ENCODE results near the gene RBMS3.

The RBMS3 gene

GRCh38 chr3:29933802-29934490 is 653.1 kb downstream of the RBMS3 start:
- H3K4me1 ChIP-seq (ENCODE audit: control insufficient read depth, insufficient read depth, low read length): peaks cover 2% of the 10 kb centered on the region
- no peak overlapping the region for H3K9ac ChIP-seq (ENCODE audit: low read length)
- H3K27ac ChIP-seq (ENCODE audit: low read depth, low read length): no peak overlapping the region
- H3K36me3 ChIP-seq (ENCODE audit: control insufficient read depth, insufficient read depth, low read length): no peaks in the 10 kb centered on the region
- H3K27me3 ChIP-seq (ENCODE audit: control insufficient read depth, insufficient read depth, low read length): no peaks in the 10 kb centered on the region
- no peak overlapping the region for H3K4me3 ChIP-seq (ENCODE audit: low read length)

GRCh38 chr3:29934751-29935150 is 653.9 kb downstream of the RBMS3 start:
- Histone ChIP-seq H3K4me1 (ENCODE audit: control insufficient read depth, insufficient read depth, low read length) (peaks cover 2% of the 10 kb centered on the region), H3K27ac (ENCODE audit: low read depth, low read length) (no peak overlapping the region), H3K27me3 (ENCODE audit: control insufficient read depth, insufficient read depth, low read length) (no peaks in the 10 kb centered on the region), H3K9ac (ENCODE audit: low read length) (no peak overlapping the region), H3K4me3 (ENCODE audit: low read length) (no peak overlapping the region), H3K36me3 (ENCODE audit: control insufficient read depth, insufficient read depth, low read length) (no peaks in the 10 kb centered on the region)

- Histone ChIP-seq H3K36me3 (ENCODE audit: control insufficient read depth, insufficient read depth, low read length) (no peaks in the 10 kb centered on the region), H3K9ac (ENCODE audit: low read length) (no peak overlapping the region), H3K27ac (ENCODE audit: low read depth, low read length) (no peak overlapping the region), H3K4me1 (ENCODE audit: control insufficient read depth, insufficient read depth, low read length) (peaks cover 2% of the 10 kb centered on the region), H3K4me3 (ENCODE audit: low read length) (no peak overlapping the region), H3K27me3 (ENCODE audit: control insufficient read depth, insufficient read depth, low read length) (no peaks in the 10 kb centered on the region)
Observed at GRCh38 chr3:29936054-29936453, 655.2 kb downstream of the RBMS3 start.

GRCh38 chr3:29936766-29937165 is 655.9 kb downstream of the RBMS3 start:
- H3K9ac ChIP-seq (ENCODE audit: low read length): no peak overlapping the region
- no peak overlapping the region for H3K27ac ChIP-seq (ENCODE audit: low read depth, low read length)
- peaks cover 2% of the 10 kb centered on the region for H3K4me1 ChIP-seq (ENCODE audit: control insufficient read depth, insufficient read depth, low read length)
- H3K27me3 ChIP-seq (ENCODE audit: control insufficient read depth, insufficient read depth, low read length): no peaks in the 10 kb centered on the region
- no peak overlapping the region for H3K4me3 ChIP-seq (ENCODE audit: low read length)
- H3K36me3 ChIP-seq (ENCODE audit: control insufficient read depth, insufficient read depth, low read length): no peaks in the 10 kb centered on the region

GRCh38 chr3:29937185-29937584 is 656.3 kb downstream of the RBMS3 start:
- H3K27ac ChIP-seq (ENCODE audit: low read depth, low read length): no peak overlapping the region

GRCh38 chr3:29940759-29941323 is 660.0 kb downstream of the RBMS3 start:
- Histone ChIP-seq H3K4me1 (ENCODE audit: control insufficient read depth, insufficient read depth, low read length) (no peaks in the 10 kb centered on the region), H3K4me3 (ENCODE audit: low read length) (no peak overlapping the region), H3K36me3 (ENCODE audit: control insufficient read depth, insufficient read depth, low read length) (no peaks in the 10 kb centered on the region), H3K27me3 (ENCODE audit: control insufficient read depth, insufficient read depth, low read length) (no peaks in the 10 kb centered on the region), H3K27ac (ENCODE audit: low read depth, low read length) (no peak overlapping the region), H3K9ac (ENCODE audit: low read length) (no peak overlapping the region)

More at GRCh38 chr3:29937185-29937584, 656.3 kb downstream of the RBMS3 start:
- no peak overlapping the region for H3K4me3 ChIP-seq (ENCODE audit: low read length)
- H3K9ac ChIP-seq (ENCODE audit: low read length): no peak overlapping the region
- H3K36me3 ChIP-seq (ENCODE audit: control insufficient read depth, insufficient read depth, low read length): no peaks in the 10 kb centered on the region
- H3K4me1 ChIP-seq (ENCODE audit: control insufficient read depth, insufficient read depth, low read length): no peaks in the 10 kb centered on the region
- no peaks in the 10 kb centered on the region for H3K27me3 ChIP-seq (ENCODE audit: control insufficient read depth, insufficient read depth, low read length)

GRCh38 chr3:29942297-29942696 is 661.4 kb downstream of the RBMS3 start:
- no peak overlapping the region for H3K27ac ChIP-seq (ENCODE audit: low read depth, low read length)
- no peak overlapping the region for H3K4me3 ChIP-seq (ENCODE audit: low read length)
- H3K4me1 ChIP-seq (ENCODE audit: control insufficient read depth, insufficient read depth, low read length): no peaks in the 10 kb centered on the region
- H3K36me3 ChIP-seq (ENCODE audit: control insufficient read depth, insufficient read depth, low read length): no peaks in the 10 kb centered on the region
- no peak overlapping the region for H3K9ac ChIP-seq (ENCODE audit: low read length)
- no peaks in the 10 kb centered on the region for H3K27me3 ChIP-seq (ENCODE audit: control insufficient read depth, insufficient read depth, low read length)

GRCh38 chr3:29949131-29949530 is 668.3 kb downstream of the RBMS3 start:
- no peaks in the 10 kb centered on the region for H3K27me3 ChIP-seq (ENCODE audit: control insufficient read depth, insufficient read depth, low read length)
- H3K27ac ChIP-seq (ENCODE audit: low read depth, low read length): no peak overlapping the region
- no peak overlapping the region for H3K4me3 ChIP-seq (ENCODE audit: low read length)
- no peak overlapping the region for H3K9ac ChIP-seq (ENCODE audit: low read length)
- H3K36me3 ChIP-seq (ENCODE audit: control insufficient read depth, insufficient read depth, low read length): no peaks in the 10 kb centered on the region
- no peaks in the 10 kb centered on the region for H3K4me1 ChIP-seq (ENCODE audit: control insufficient read depth, insufficient read depth, low read length)

- Histone ChIP-seq H3K27ac (ENCODE audit: low read depth, low read length) (no peak overlapping the region), H3K4me1 (ENCODE audit: control insufficient read depth, insufficient read depth, low read length) (no peaks in the 10 kb centered on the region), H3K36me3 (ENCODE audit: control insufficient read depth, insufficient read depth, low read length) (no peaks in the 10 kb centered on the region), H3K9ac (ENCODE audit: low read length) (no peak overlapping the region), H3K4me3 (ENCODE audit: low read length) (no peak overlapping the region), H3K27me3 (ENCODE audit: control insufficient read depth, insufficient read depth, low read length) (no peaks in the 10 kb centered on the region)
Observed at GRCh38 chr3:29949940-29950616, 669.2 kb downstream of the RBMS3 start.

- H3K4me3 ChIP-seq (ENCODE audit: low read length): no peak overlapping the region
- H3K27ac ChIP-seq (ENCODE audit: low read depth, low read length): no peak overlapping the region
- H3K9ac ChIP-seq (ENCODE audit: low read length): no peak overlapping the region
- H3K27me3 ChIP-seq (ENCODE audit: control insufficient read depth, insufficient read depth, low read length): no peaks in the 10 kb centered on the region
- no peaks in the 10 kb centered on the region for H3K36me3 ChIP-seq (ENCODE audit: control insufficient read depth, insufficient read depth, low read length)
- peaks cover 4% of the 10 kb centered on the region for H3K4me1 ChIP-seq (ENCODE audit: control insufficient read depth, insufficient read depth, low read length)
Observed at GRCh38 chr3:29952431-29952830, 671.6 kb downstream of the RBMS3 start.

- Histone ChIP-seq H3K9ac (ENCODE audit: low read length) (no peak overlapping the region), H3K4me1 (ENCODE audit: control insufficient read depth, insufficient read depth, low read length) (peaks cover 4% of the 10 kb centered on the region), H3K4me3 (ENCODE audit: low read length) (no peak overlapping the region), H3K36me3 (ENCODE audit: control insufficient read depth, insufficient read depth, low read length) (no peaks in the 10 kb centered on the region), H3K27me3 (ENCODE audit: control insufficient read depth, insufficient read depth, low read length) (no peaks in the 10 kb centered on the region), H3K27ac (ENCODE audit: low read depth, low read length) (no peak overlapping the region)
Observed at GRCh38 chr3:29955413-29955812, 674.5 kb downstream of the RBMS3 start.

GRCh38 chr3:29958816-29959215 is 677.9 kb downstream of the RBMS3 start:
- H3K9ac ChIP-seq (ENCODE audit: low read length): no peak overlapping the region
- no peak overlapping the region for H3K4me3 ChIP-seq (ENCODE audit: low read length)
- H3K27me3 ChIP-seq (ENCODE audit: control insufficient read depth, insufficient read depth, low read length): no peaks in the 10 kb centered on the region
- H3K4me1 ChIP-seq (ENCODE audit: control insufficient read depth, insufficient read depth, low read length): peaks cover 4% of the 10 kb centered on the region
- no peaks in the 10 kb centered on the region for H3K36me3 ChIP-seq (ENCODE audit: control insufficient read depth, insufficient read depth, low read length)
- no peak overlapping the region for H3K27ac ChIP-seq (ENCODE audit: low read depth, low read length)

GRCh38 chr3:29971895-29972294 is 691.0 kb downstream of the RBMS3 start:
- Histone ChIP-seq H3K9ac (ENCODE audit: low read length) (no peak overlapping the region), H3K27me3 (ENCODE audit: control insufficient read depth, insufficient read depth, low read length) (no peaks in the 10 kb centered on the region), H3K4me3 (ENCODE audit: low read length) (no peak overlapping the region), H3K27ac (ENCODE audit: low read depth, low read length) (no peak overlapping the region), H3K36me3 (ENCODE audit: control insufficient read depth, insufficient read depth, low read length) (no peaks in the 10 kb centered on the region), H3K4me1 (ENCODE audit: control insufficient read depth, insufficient read depth, low read length) (no peaks in the 10 kb centered on the region)
